Ramos (cell line): ENCODE results near the gene CPLANE2.
"Not testable (repeated sequence)": the region's sequence is repeated elsewhere in the genome, so short reads cannot be mapped to it uniquely, and the experiment has no call there.

ENCODE experiments used
- in situ Hi-C: fragments of 300-500 bp; cut with MboI; formaldehyde crosslinking; loops from one replicate; pipeline ENCODE4 v1.14.3; 2022; ENCODE audit warnings: low sequenced_read_pairs; ENCODE audit not compliant: unreplicated experiment

The CPLANE2 gene

GRCh38 chr1:16236511-16237342 is at the start of gene CPLANE2:
Gene CPLANE2, minus strand, starts transcription at chr1:16237183. Its CDS starts 441 bp downstream, at chr1:16236742.
- in situ Hi-C loops, result no loop called here

GRCh38 chr1:16286122-16286521 is 49.1 kb upstream of the CPLANE2 start:
- in situ Hi-C loops, result no loop called here

GRCh38 chr1:16281765-16282164 is 44.8 kb upstream of the CPLANE2 start:
- in situ Hi-C loops, result no loop called here

- in situ Hi-C loops, result no loop called here
Measured at GRCh38 chr1:16279186-16279585, 42.2 kb upstream of the CPLANE2 start.

- in situ Hi-C loops, result no loop called here
Measured at GRCh38 chr1:16276302-16277030, 39.5 kb upstream of the CPLANE2 start.

- in situ Hi-C loops, result no loop called here
Measured at GRCh38 chr1:16275591-16275990, 38.6 kb upstream of the CPLANE2 start.

GRCh38 chr1:16267690-16268180 is 30.8 kb upstream of the CPLANE2 start:
- in situ Hi-C loops, result no loop called here

GRCh38 chr1:16266411-16267118 is 29.6 kb upstream of the CPLANE2 start:
- in situ Hi-C loops, result no loop called here

- in situ Hi-C loops, result no loop called here
Measured at GRCh38 chr1:16262067-16262466, 25.1 kb upstream of the CPLANE2 start.

- in situ Hi-C loops, result no loop called here
Measured at GRCh38 chr1:16260814-16261213, 23.8 kb upstream of the CPLANE2 start.

GRCh38 chr1:16258591-16259135 is 21.7 kb upstream of the CPLANE2 start:
- in situ Hi-C loops, result no loop called here

GRCh38 chr1:16257968-16258367 is 21.0 kb upstream of the CPLANE2 start:
- in situ Hi-C loops, result no loop called here

GRCh38 chr1:16257556-16257955 is 20.6 kb upstream of the CPLANE2 start:
- in situ Hi-C loops, result not testable (repeated sequence)

- in situ Hi-C loops, result no loop called here
Measured at GRCh38 chr1:16256478-16256877, 19.5 kb upstream of the CPLANE2 start.

- in situ Hi-C loops, result no loop called here
Measured at GRCh38 chr1:16254263-16254928, 17.4 kb upstream of the CPLANE2 start.

- in situ Hi-C loops, result no loop called here
Measured at GRCh38 chr1:16253332-16253922, 16.4 kb upstream of the CPLANE2 start.

GRCh38 chr1:16252912-16253311 is 15.9 kb upstream of the CPLANE2 start:
- in situ Hi-C loops, result no loop called here

GRCh38 chr1:16251381-16251780 is 14.4 kb upstream of the CPLANE2 start:
- in situ Hi-C loops, result no loop called here

- in situ Hi-C loops, result no loop called here
Measured at GRCh38 chr1:16250524-16251251, 13.7 kb upstream of the CPLANE2 start.
